NCI-H187 treated with DMSO at 0.1 percent for 48 hours (cell line): ENCODE results near the gene RELL1.

ENCODE experiments used
- DNase-seq: peaks from one replicate; lab custom pipeline; 2025; lab: John Stamatoyannopoulos, UW

Gene RELL1

GRCh38 chr4:37597034-37597433 is 89.1 kb downstream of the RELL1 start:
- DNase-seq, result no peak

- DNase-seq, result no peak
These were observed 90.1 kb downstream of the RELL1 start for GRCh38 chr4:37595875-37596680.

- DNase-seq, result no peak
These were observed 92.1 kb downstream of the RELL1 start for GRCh38 chr4:37594099-37594498.

GRCh38 chr4:37591349-37591748 is 94.8 kb downstream of the RELL1 start:
- DNase-seq, result no peak

- no peak for DNase-seq
These were observed 96.2 kb downstream of the RELL1 start for GRCh38 chr4:37590016-37590415.

- no peak for DNase-seq
These were observed 98.0 kb downstream of the RELL1 start for GRCh38 chr4:37588150-37588549.

- DNase-seq, result no peak
These were observed 100.0 kb downstream of the RELL1 start for GRCh38 chr4:37586194-37586593.

GRCh38 chr4:37584493-37585060 is 101.6 kb downstream of the RELL1 start:
- no peak for DNase-seq

- DNase-seq, result no peak
These were observed 102.1 kb downstream of the RELL1 start for GRCh38 chr4:37584071-37584470.

GRCh38 chr4:37573566-37573965 is 112.6 kb downstream of the RELL1 start:
- no peak for DNase-seq

GRCh38 chr4:37568489-37568888 is 117.7 kb downstream of the RELL1 start:
- DNase-seq, result no peak

GRCh38 chr4:37567836-37568235 is 118.3 kb downstream of the RELL1 start:
- no peak for DNase-seq

- DNase-seq, result no peak
These were observed 123.6 kb downstream of the RELL1 start for GRCh38 chr4:37562592-37562991.

GRCh38 chr4:37561803-37562207 is 124.4 kb downstream of the RELL1 start:
- DNase-seq, result no peak

- DNase-seq, result no peak
These were observed 124.9 kb downstream of the RELL1 start for GRCh38 chr4:37561196-37561802.
